CD14-positive monocyte (primary cell): ENCODE measurements around the gene FNDC7. TPM values are rescaled to one million over a fixed set of nuclear protein-coding genes. Genes with fewer than 3 reads are reported as not detected.

Experiments
- DNase-seq, 3 donors: peaks; one replicate each; pipeline ENCODE4 v3.0.0-alpha.2; 2011 to 2022
- H2AFZ ChIP-seq: 2 replicates; pipeline ENCODE4 v1.6.0; 2012; ENCODE audit warnings: mild to moderate bottlenecking, low read depth, low read length, inconsistent platforms; ENCODE audit not compliant: insufficient read depth, poor library complexity, severe bottlenecking
- H3K27ac ChIP-seq, 2 donors: 1 replicate in 1 of 2; 2 replicates in 1 of 2; pipeline ENCODE4 v1.5.1; 2012 to 2013; ENCODE audit warnings: low read length in 2 of 2, control low read depth in 1 of 2, inconsistent platforms in 1 of 2, low read depth in 1 of 2, mild to moderate bottlenecking in 1 of 2
- H3K27me3 ChIP-seq, 2 donors: one replicate each; pipeline versions ENCODE4 v1.6.0 to v1.6.1; 2011 to 2013; ENCODE audit warnings: low read length in 2 of 2; ENCODE audit not compliant: control insufficient read depth in 2 of 2, insufficient read depth in 2 of 2
- H3K36me3 ChIP-seq, 2 donors: replicated peaks in 1 of 2; 1 replicate in 1 of 2; 2 replicates in 1 of 2; pipeline versions ENCODE4 v1.5.1 to v1.6.1; 2012 to 2013; ENCODE audit warnings: low read length in 2 of 2, control low read depth in 1 of 2, inconsistent platforms in 1 of 2, mild to moderate bottlenecking in 1 of 2; ENCODE audit not compliant: insufficient read depth in 2 of 2, control insufficient read depth in 1 of 2
- H3K4me1 ChIP-seq, 2 donors: 1 replicate in 1 of 2; 2 replicates in 1 of 2; pipeline versions ENCODE4 v1.5.1 to v1.6.1; 2012 to 2013; ENCODE audit warnings: low read length in 2 of 2, control low read depth in 1 of 2, inconsistent platforms in 1 of 2, mild to moderate bottlenecking in 1 of 2, moderate library complexity in 1 of 2; ENCODE audit not compliant: insufficient read depth in 2 of 2, control insufficient read depth in 1 of 2
- H3K4me2 ChIP-seq: replicated peaks from 2 replicates; pipeline ENCODE3; 2012; ENCODE audit warnings: low read length, moderate library complexity, mild to moderate bottlenecking; ENCODE audit not compliant: poor library complexity, severe bottlenecking; ENCODE audit errors: extremely low read depth
- H3K4me3 ChIP-seq, 3 experiments: fragments of 200-600 bp in 1 of 3; sonication (generic) in 1 of 3; replicated peaks in 1 of 3; 1 replicate in 2 of 3; 2 replicates in 1 of 3; pipeline ENCODE4 v1.5.1; 2011 to 2013; ENCODE audit warnings: low read length in 3 of 3, mild to moderate bottlenecking in 3 of 3, control low read depth in 2 of 3, low read depth in 2 of 3, inconsistent platforms in 1 of 3, moderate library complexity in 1 of 3
- H3K79me2 ChIP-seq: 2 replicates; pipeline ENCODE4 v1.6.0; 2012; ENCODE audit warnings: mild to moderate bottlenecking, control low read depth, inconsistent platforms, low read length, moderate library complexity; ENCODE audit not compliant: insufficient read depth
- H3K9ac ChIP-seq: 2 replicates; pipeline ENCODE4 v1.6.0; 2017; ENCODE audit warnings: low read length, mild to moderate bottlenecking; ENCODE audit not compliant: insufficient read depth, poor library complexity, severe bottlenecking
- H3K9me3 ChIP-seq, 2 donors: replicated peaks in 1 of 2; 1 replicate in 1 of 2; 2 replicates in 1 of 2; pipeline versions ENCODE4 v1.5.1 to v1.6.1; 2012 to 2013; ENCODE audit warnings: low read length in 2 of 2, control low read depth in 1 of 2; ENCODE audit not compliant: control insufficient read depth in 1 of 2, insufficient read depth in 1 of 2
- H4K20me1 ChIP-seq: 2 replicates; pipeline ENCODE4 v1.6.0; 2012; ENCODE audit warnings: mild to moderate bottlenecking, low read length, control low read depth, moderate library complexity; ENCODE audit not compliant: insufficient read depth
- H3K27ac Mint-ChIP-seq, 7 donors: one replicate each; pipeline ENCODE4 v1.8.0; 2020; ENCODE audit warnings: mild to moderate bottlenecking in 7 of 7, mixed read lengths in 7 of 7, moderate library complexity in 6 of 7, inconsistent platforms in 2 of 7
- H3K27me3 Mint-ChIP-seq, 3 donors: one replicate each; pipeline ENCODE4 v1.8.0; 2021 to 2022; ENCODE audit warnings: low read depth in 3 of 3, mild to moderate bottlenecking in 3 of 3, mixed read lengths in 3 of 3, moderate library complexity in 3 of 3, inconsistent platforms in 1 of 3
- H3K36me3 Mint-ChIP-seq, 2 donors: one replicate each; pipeline ENCODE4 v1.8.0; 2020; ENCODE audit warnings: mixed read lengths in 2 of 2, inconsistent platforms in 1 of 2, mild to moderate bottlenecking in 1 of 2
- H3K4me1 Mint-ChIP-seq: one replicate; pipeline ENCODE4 v1.8.0; 2020; ENCODE audit warnings: mild to moderate bottlenecking, mixed read lengths
- H3K4me3 Mint-ChIP-seq, 2 donors: one replicate each; pipeline ENCODE4 v1.8.0; 2020; ENCODE audit warnings: mild to moderate bottlenecking in 2 of 2, mixed read lengths in 2 of 2, moderate library complexity in 1 of 2
- H3K9me3 Mint-ChIP-seq, 7 donors: one replicate each; pipeline ENCODE4 v1.8.0; 2020 to 2022; ENCODE audit warnings: mixed read lengths in 7 of 7, mild to moderate bottlenecking in 6 of 7, moderate library complexity in 6 of 7, inconsistent platforms in 2 of 7
- CTCF ChIP-seq: fragments of 200-600 bp; IDR thresholded peaks from one replicate; pipeline ENCODE4 v1.8.0; 2022; ENCODE audit warnings: antibody characterized with exemption, mild to moderate bottlenecking
- WGBS: methylation state at CpG from one replicate; pipeline ENCODE4 v1.1.5; 2013; ENCODE audit warnings: missing lambda C conversion rate; ENCODE audit not compliant: insufficient coverage; 5-methylcytosine and 5-hydroxymethylcytosine counted together
- intact Hi-C, 2 donors: fragments of 100-400 bp; cut with micrococcal nuclease; formaldehyde crosslinking; loops; one replicate each; pipeline versions ENCODE4 v1.15.0 to v1.15.1; 2023
- polyA plus RNA-seq, 3 donors: library from polyadenylated mRNA; depleted of rRNA in 1 of 3; unstranded in 2 of 3; stranded (reverse) in 1 of 3; fragments of 300-500 nt in 2 of 3; fragments of >200 nt in 1 of 3; fragmentation: Illumina TruSeq in 2 of 3; gene quantifications; 1 replicate in 2 of 3; 2 replicates in 1 of 3; pipeline ENCODE4 v1.2.3, GENCODE V29; 2012 to 2021

Gene FNDC7
- polyA plus RNA-seq, 3 donors = 0.07 TPM; not detected in 2

GRCh38 chr1:108753363-108753762 is 40.7 kb downstream of the FNDC7 start:
- no CpG with 5 or more reads among the region's 3 CpGs for WGBS
- Histone ChIP-seq H3K9ac (no peak overlapping the region), H3K9me3 (no peaks in the 10 kb centered on the region), H3K27ac (no peak overlapping the region), H3K4me1 (peaks cover 8 to 9% of the 10 kb centered on the region in 2 donors), H2AFZ (no peak overlapping the region), H3K4me3 (no peak overlapping the region), H3K4me2 (no peak overlapping the region), H3K36me3 (peaks cover 56 to 76% of the 10 kb centered on the region in 2 donors), H3K27me3 (no peaks in the 10 kb centered on the region), H4K20me1 (peaks cover 70% of the 10 kb centered on the region), H3K79me2 (peaks cover 50% of the 10 kb centered on the region)
- intact Hi-C loops = no loop called here
- no peak for DNase-seq
- H3K36me3 Mint-ChIP-seq = peaks cover 33 to 52% of the 10 kb centered on the region in 2 donors
- no peaks in the 10 kb centered on the region for H3K27me3 Mint-ChIP-seq
- no peak overlapping the region for H3K4me3 Mint-ChIP-seq
- H3K27ac Mint-ChIP-seq = no peak overlapping the region
- H3K4me1 Mint-ChIP-seq = peaks cover 18% of the 10 kb centered on the region
- TF ChIP-seq CTCF = no peak
- H3K9me3 Mint-ChIP-seq = peaks cover 0 to 1% (median 0%) of the 10 kb centered on the region in 7 donors

- Mint-ChIP-seq H3K36me3 (peaks cover 52 to 71% of the 10 kb centered on the region in 2 donors), H3K9me3 (no peaks in the 10 kb centered on the region), H3K4me3 (no peak overlapping the region), H3K4me1 (no peaks in the 10 kb centered on the region), H3K27me3 (no peaks in the 10 kb centered on the region), H3K27ac (peak overlapping the region in 1 of 7 donors; percentile 69)
- Histone ChIP-seq H3K4me2 (no peak overlapping the region), H3K9ac (no peak overlapping the region), H3K27me3 (no peaks in the 10 kb centered on the region), H3K27ac (no peak overlapping the region), H3K4me3 (no peak overlapping the region), H4K20me1 (peaks cover 47% of the 10 kb centered on the region), H2AFZ (no peak overlapping the region), H3K79me2 (peaks cover 11% of the 10 kb centered on the region), H3K36me3 (peaks cover 89 to 97% of the 10 kb centered on the region in 2 donors), H3K9me3 (no peaks in the 10 kb centered on the region), H3K4me1 (no peaks in the 10 kb centered on the region)
- intact Hi-C loops = no loop called here
- DNase-seq = no peak
- TF ChIP-seq CTCF = no peak
These were observed 46.1 kb downstream of the FNDC7 start for GRCh38 chr1:108758796-108759195.
